ENCODE data around the gene ALPK3.

Gene ALPK3

DNA sequence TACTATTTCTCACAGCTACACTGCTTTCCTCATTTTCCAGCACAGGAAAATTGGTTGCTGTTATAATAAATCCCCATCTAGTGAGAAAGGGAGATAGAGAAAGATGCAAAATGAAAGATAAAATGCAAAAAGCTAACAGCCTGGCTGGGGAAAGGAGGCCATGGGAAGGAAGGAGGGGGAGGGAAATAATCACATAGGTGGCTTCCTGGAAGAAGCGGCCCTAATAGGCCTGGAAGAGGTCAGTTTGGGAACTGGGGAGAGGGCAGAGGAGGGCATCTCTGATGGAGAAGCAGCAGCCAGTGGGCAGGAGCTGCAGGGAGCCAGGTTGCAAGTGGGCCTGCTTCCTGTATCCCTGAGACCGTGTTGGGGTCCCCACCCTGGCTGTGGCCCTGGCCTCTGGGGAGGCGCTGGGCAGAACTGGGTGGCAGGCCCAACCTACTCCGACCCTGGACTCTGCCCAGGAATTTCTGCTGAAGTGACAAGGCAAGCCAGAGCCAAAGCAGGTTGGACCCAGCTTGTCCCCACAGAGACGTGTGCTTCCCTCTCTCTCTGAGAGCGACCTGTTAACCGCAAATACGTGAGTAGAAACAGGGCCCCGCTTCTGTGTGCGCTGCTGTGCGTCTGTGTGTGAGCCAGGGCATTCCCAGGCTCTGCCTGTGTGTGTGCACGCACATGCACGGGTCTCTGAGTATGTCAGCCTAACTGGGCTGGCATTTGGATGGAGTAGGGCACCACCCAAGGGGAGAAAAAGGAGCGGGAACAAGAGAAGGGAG is 69.2 kb downstream of the ALPK3 start:
- H3K4me3 ChIP-seq (ENCODE audit: low read depth, low read length): no peak overlapping the region
- H3K4me1 ChIP-seq (ENCODE audit: control insufficient read depth, insufficient read depth, low read length): no peaks in the 10 kb centered on the region; the same call in 1 of the 2 replicates
- H3K27ac ChIP-seq (ENCODE audit: low read depth, low read length): no peak overlapping the region
- H3K27me3 ChIP-seq (ENCODE audit: control insufficient read depth, insufficient read depth, low read length): no peaks in the 10 kb centered on the region
- no peaks in the 10 kb centered on the region for H3K36me3 ChIP-seq (ENCODE audit: control insufficient read depth, insufficient read depth, low read length)
- no peak overlapping the region for H3K9ac ChIP-seq (ENCODE audit: low read depth, low read length)
- no peaks in the 10 kb centered on the region for H3K9me3 ChIP-seq (ENCODE audit: control insufficient read depth, insufficient read depth, low read length)

DNA sequence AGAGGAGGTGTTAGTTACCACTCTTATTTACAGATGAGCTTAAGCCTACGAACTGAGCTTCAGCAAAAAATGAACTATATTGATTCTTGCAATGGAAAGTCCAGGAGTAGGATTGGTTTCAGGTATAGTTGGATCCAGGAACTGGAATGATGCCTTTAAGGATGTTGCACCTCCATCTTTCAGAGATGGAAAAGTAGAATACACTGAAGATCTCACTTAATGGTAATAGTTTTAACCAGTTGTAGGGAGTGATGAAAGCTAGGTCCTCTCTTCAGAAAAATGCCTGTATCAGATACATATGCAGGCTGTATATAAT is 69.8 kb downstream of the ALPK3 start:
- Histone ChIP-seq H3K27me3 (ENCODE audit: control insufficient read depth, insufficient read depth, low read length) (no peaks in the 10 kb centered on the region), H3K9ac (ENCODE audit: low read depth, low read length) (no peak overlapping the region), H3K9me3 (ENCODE audit: control insufficient read depth, insufficient read depth, low read length) (no peaks in the 10 kb centered on the region), H3K4me1 (ENCODE audit: control insufficient read depth, insufficient read depth, low read length) (no peaks in the 10 kb centered on the region; the same call in 1 of the 2 replicates), H3K4me3 (ENCODE audit: low read depth, low read length) (no peak overlapping the region), H3K36me3 (ENCODE audit: control insufficient read depth, insufficient read depth, low read length) (no peaks in the 10 kb centered on the region), H3K27ac (ENCODE audit: low read depth, low read length) (no peak overlapping the region)

DNA sequence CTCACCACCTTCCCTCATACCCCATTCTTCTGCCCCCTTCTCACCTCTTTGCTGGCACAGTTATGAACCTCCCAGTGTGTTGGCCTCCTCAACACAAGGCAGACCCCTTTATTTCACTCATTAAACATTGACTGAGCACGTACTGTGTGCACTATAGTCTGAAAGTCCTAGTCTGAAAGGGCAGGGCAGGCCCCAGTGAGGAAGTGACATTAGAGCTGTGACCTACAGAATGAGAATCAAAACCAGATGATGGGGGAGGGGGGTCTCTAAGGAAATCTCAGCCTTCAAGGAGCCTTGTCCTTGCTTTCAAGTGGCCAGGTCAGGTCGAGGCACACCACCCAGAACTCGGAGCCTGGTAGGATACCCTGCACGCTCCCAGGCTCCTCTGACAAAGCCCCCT is 70.8 kb downstream of the ALPK3 start:
- Histone ChIP-seq H3K4me1 (ENCODE audit: control insufficient read depth, insufficient read depth, low read length) (no peaks in the 10 kb centered on the region; the same call in 1 of the 2 replicates), H3K36me3 (ENCODE audit: control insufficient read depth, insufficient read depth, low read length) (no peaks in the 10 kb centered on the region), H3K9me3 (ENCODE audit: control insufficient read depth, insufficient read depth, low read length) (no peaks in the 10 kb centered on the region), H3K27ac (ENCODE audit: low read depth, low read length) (no peak overlapping the region), H3K9ac (ENCODE audit: low read depth, low read length) (no peak overlapping the region), H3K27me3 (ENCODE audit: control insufficient read depth, insufficient read depth, low read length) (no peaks in the 10 kb centered on the region), H3K4me3 (ENCODE audit: low read depth, low read length) (no peak overlapping the region)

DNA sequence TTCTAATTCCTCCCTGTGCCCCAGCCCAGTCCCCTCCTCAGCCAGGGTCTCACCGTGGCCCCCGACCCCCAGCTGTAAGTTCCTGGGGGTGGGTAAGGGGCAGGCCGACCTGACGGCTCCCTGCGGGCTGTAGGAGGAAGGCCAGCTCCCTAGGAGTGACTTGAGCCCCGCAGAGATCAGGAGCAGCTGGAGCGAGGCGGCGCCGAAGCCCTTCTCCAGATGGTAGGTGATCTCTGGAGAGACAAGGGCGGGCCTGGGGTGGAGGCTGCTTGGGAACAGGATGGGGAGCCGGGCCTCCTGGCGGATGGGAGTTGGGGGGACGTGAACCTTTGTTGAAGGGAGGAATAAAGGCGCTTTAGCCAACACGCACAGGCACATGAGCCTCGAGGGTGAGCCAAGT is 71.5 kb downstream of the ALPK3 start:
- H3K9me3 ChIP-seq (ENCODE audit: control insufficient read depth, insufficient read depth, low read length): no peaks in the 10 kb centered on the region
- H3K9ac ChIP-seq (ENCODE audit: low read depth, low read length): no peak overlapping the region
- no peaks in the 10 kb centered on the region; the same call in 1 of the 2 replicates for H3K4me1 ChIP-seq (ENCODE audit: control insufficient read depth, insufficient read depth, low read length)
- H3K36me3 ChIP-seq (ENCODE audit: control insufficient read depth, insufficient read depth, low read length): no peaks in the 10 kb centered on the region
- H3K4me3 ChIP-seq (ENCODE audit: low read depth, low read length): no peak overlapping the region
- H3K27ac ChIP-seq (ENCODE audit: low read depth, low read length): no peak overlapping the region
- H3K27me3 ChIP-seq (ENCODE audit: control insufficient read depth, insufficient read depth, low read length): no peaks in the 10 kb centered on the region

DNA sequence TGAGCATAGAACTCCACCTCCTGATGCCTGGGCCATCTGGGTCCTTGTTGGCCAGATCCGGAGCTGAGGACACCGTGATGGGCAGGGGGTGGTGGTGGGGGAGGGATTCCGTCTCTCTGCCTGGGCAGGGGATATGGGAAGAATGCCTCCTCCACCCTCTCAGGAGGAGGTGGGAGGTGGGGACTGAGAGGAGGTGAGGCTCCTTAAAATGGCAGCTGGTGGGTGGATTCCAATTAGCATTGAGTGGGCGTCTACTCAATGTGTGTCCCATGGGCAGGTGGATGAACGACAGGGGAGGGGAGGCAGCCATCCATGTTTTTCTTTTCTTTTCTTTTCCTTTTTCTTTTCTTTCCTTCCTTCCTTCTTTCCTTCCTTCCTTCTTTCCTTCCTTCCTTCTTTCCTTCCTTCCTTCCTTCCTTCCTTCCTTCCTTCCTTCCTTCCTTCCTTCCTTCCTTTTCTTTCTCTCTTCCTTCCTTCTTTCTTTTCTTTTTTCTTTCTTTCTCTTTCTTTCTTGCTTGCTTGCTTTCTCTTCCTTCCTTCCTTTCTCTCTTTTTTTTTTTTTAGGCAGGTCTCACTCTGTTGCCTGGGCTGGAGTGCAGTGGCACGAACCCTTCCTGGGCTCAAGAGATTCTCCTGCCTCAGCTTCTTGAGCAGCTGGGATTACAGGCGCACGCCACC is 72.3 kb downstream of the ALPK3 start:
- no peak overlapping the region for H3K4me3 ChIP-seq (ENCODE audit: low read depth, low read length)
- H3K27me3 ChIP-seq (ENCODE audit: control insufficient read depth, insufficient read depth, low read length): no peaks in the 10 kb centered on the region
- no peaks in the 10 kb centered on the region for H3K9me3 ChIP-seq (ENCODE audit: control insufficient read depth, insufficient read depth, low read length)
- no peak overlapping the region for H3K9ac ChIP-seq (ENCODE audit: low read depth, low read length)
- no peaks in the 10 kb centered on the region; the same call in 1 of the 2 replicates for H3K4me1 ChIP-seq (ENCODE audit: control insufficient read depth, insufficient read depth, low read length)
- no peaks in the 10 kb centered on the region for H3K36me3 ChIP-seq (ENCODE audit: control insufficient read depth, insufficient read depth, low read length)
- H3K27ac ChIP-seq (ENCODE audit: low read depth, low read length): no peak overlapping the region

DNA sequence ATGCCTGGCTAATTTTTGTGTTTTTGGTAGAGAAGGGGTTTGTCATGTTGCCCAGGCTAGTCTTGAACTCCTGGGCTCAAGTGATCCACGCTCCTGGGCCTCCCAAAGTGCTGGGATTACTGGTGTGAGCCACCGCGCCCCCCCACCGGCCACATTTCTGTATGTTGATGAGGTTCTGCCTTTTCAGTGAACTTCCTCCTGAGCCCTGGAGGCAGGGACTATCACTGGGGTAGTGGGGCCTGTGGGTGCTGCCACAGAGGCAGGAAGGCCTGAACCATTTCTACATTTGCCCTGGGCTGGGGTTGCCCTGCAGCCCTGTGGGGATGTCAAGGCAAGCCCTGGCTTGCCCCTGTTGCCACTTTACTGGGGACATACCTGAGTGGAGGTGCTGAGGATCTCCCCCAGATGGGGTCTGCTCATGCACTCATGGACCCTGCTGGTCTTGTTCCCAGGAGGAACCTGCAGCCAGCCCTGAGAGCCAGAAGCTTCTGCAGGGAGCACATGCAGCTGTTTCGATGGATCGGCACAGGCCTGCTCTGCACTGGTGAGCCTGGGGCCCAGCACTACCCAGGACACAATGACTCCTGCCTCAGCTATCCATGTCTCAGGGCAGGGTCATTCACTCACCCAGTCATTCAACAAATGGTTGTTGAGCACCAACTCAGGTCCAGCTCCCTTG is 73.0 kb downstream of the ALPK3 start:
- Histone ChIP-seq H3K27ac (ENCODE audit: low read depth, low read length) (no peak overlapping the region), H3K27me3 (ENCODE audit: control insufficient read depth, insufficient read depth, low read length) (no peaks in the 10 kb centered on the region), H3K9ac (ENCODE audit: low read depth, low read length) (no peak overlapping the region), H3K36me3 (ENCODE audit: control insufficient read depth, insufficient read depth, low read length) (no peaks in the 10 kb centered on the region), H3K4me3 (ENCODE audit: low read depth, low read length) (no peak overlapping the region), H3K9me3 (ENCODE audit: control insufficient read depth, insufficient read depth, low read length) (no peaks in the 10 kb centered on the region), H3K4me1 (ENCODE audit: control insufficient read depth, insufficient read depth, low read length) (no peaks in the 10 kb centered on the region; the same call in 1 of the 2 replicates)

DNA sequence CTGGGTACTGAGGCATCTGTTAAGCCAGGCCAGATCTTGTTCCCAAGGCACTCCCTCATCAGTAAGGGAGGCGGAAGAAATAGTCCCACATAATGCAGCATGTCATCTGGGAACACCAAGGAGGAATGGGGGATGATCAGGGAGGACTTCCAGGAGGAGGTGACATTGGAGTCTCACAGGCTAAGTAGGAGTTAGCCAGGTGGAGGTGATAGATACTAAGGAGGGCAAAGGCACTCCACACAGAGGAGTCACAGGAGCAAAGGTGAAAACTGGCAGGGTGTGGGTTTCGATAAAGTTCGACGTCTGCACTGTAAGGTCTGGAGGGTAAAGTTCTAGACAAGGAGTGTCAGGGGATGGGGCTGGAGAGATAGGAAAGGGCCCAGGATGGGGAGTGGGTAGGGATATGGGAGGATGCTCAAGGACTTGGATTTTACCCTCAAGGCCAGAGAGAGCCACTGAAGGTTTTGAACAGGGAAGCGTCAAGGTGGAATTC is 73.6 kb downstream of the ALPK3 start:
- H3K4me1 ChIP-seq (ENCODE audit: control insufficient read depth, insufficient read depth, low read length): no peaks in the 10 kb centered on the region; the same call in 1 of the 2 replicates
- no peaks in the 10 kb centered on the region for H3K27me3 ChIP-seq (ENCODE audit: control insufficient read depth, insufficient read depth, low read length)
- H3K4me3 ChIP-seq (ENCODE audit: low read depth, low read length): no peak overlapping the region
- H3K9me3 ChIP-seq (ENCODE audit: control insufficient read depth, insufficient read depth, low read length): no peaks in the 10 kb centered on the region
- no peak overlapping the region for H3K9ac ChIP-seq (ENCODE audit: low read depth, low read length)
- no peak overlapping the region for H3K27ac ChIP-seq (ENCODE audit: low read depth, low read length)
- H3K36me3 ChIP-seq (ENCODE audit: control insufficient read depth, insufficient read depth, low read length): no peaks in the 10 kb centered on the region

DNA sequence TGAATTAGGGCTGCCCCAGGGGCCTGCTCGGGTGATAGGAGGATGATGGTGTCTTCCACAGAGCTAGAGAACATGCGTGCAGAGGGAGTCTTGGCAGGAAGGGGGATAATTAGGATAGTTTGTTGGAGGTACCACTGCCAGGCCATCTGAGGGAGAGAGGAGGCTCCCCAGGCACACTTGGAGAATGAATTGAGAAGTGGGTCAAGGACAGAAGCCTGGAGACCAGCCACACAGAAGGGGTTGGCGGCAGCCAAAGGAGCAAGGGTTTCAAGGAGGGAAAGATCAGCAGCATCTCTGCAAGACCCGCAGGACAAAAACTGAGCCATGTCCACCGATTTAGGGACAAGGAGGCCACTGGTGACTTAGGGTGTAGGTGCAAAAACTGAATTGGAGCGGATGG is 74.2 kb downstream of the ALPK3 start:
- Histone ChIP-seq H3K27ac (ENCODE audit: low read depth, low read length) (no peak overlapping the region), H3K36me3 (ENCODE audit: control insufficient read depth, insufficient read depth, low read length) (no peaks in the 10 kb centered on the region), H3K27me3 (ENCODE audit: control insufficient read depth, insufficient read depth, low read length) (no peaks in the 10 kb centered on the region), H3K4me1 (ENCODE audit: control insufficient read depth, insufficient read depth, low read length) (no peaks in the 10 kb centered on the region; the same call in 1 of the 2 replicates), H3K4me3 (ENCODE audit: low read depth, low read length) (no peak overlapping the region), H3K9ac (ENCODE audit: low read depth, low read length) (no peak overlapping the region), H3K9me3 (ENCODE audit: control insufficient read depth, insufficient read depth, low read length) (no peaks in the 10 kb centered on the region)

DNA sequence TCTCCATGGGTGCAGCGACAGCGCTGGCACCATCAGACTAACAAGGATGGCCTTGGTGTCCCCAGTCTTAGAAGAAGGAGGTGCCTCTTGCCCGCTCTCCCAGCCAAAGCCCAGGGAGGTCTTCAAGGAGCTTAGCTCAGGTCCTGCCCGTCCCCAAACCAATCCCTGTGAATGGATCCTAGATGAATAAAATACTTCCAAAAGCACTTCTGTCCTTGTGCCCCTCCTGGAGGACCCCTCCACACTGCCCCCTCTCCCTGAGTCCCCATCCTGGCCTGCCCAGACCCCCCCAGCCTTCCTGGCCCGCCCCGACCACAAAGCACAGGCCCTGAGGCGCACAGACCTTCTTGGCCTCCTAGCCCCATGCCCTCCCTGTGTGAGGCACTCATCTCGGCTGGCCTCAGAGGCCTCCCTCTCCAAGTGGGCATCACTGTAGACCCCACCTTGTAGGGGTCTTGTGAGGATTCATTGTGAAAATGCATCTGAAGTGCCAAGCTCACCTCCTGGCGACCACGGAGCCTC is 75.7 kb downstream of the ALPK3 start:
- no peak overlapping the region for H3K9ac ChIP-seq (ENCODE audit: low read depth, low read length)
- H3K36me3 ChIP-seq (ENCODE audit: control insufficient read depth, insufficient read depth, low read length): no peaks in the 10 kb centered on the region
- no peak overlapping the region for H3K27ac ChIP-seq (ENCODE audit: low read depth, low read length)
- no peaks in the 10 kb centered on the region for H3K9me3 ChIP-seq (ENCODE audit: control insufficient read depth, insufficient read depth, low read length)
- H3K4me3 ChIP-seq (ENCODE audit: low read depth, low read length): no peak overlapping the region
- no peaks in the 10 kb centered on the region; the same call in 1 of the 2 replicates for H3K4me1 ChIP-seq (ENCODE audit: control insufficient read depth, insufficient read depth, low read length)
- no peaks in the 10 kb centered on the region for H3K27me3 ChIP-seq (ENCODE audit: control insufficient read depth, insufficient read depth, low read length)

DNA sequence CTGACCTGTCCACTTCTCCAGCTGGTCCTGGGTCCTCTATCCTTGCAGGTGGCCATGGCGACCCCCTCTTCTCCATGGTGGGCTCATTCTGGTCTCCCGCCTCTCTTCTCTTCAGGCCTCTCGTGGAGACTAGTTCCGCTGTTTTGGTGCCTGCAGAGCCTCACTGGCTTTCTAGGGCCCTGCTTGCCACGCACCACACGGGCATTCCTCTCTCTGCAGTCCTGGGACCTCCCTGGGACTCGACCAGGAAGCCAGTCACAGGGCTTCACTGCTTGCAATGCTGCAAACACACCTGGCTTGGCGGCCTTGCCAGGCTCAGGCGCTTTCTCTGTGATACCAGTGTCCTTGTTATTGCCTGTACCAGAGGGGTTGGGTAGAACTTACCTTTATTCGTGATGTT is 76.5 kb downstream of the ALPK3 start:
- Histone ChIP-seq H3K27me3 (ENCODE audit: control insufficient read depth, insufficient read depth, low read length) (no peaks in the 10 kb centered on the region), H3K27ac (ENCODE audit: low read depth, low read length) (no peak overlapping the region), H3K4me3 (ENCODE audit: low read depth, low read length) (no peak overlapping the region), H3K4me1 (ENCODE audit: control insufficient read depth, insufficient read depth, low read length) (no peaks in the 10 kb centered on the region; the same call in 1 of the 2 replicates), H3K9me3 (ENCODE audit: control insufficient read depth, insufficient read depth, low read length) (no peaks in the 10 kb centered on the region), H3K36me3 (ENCODE audit: control insufficient read depth, insufficient read depth, low read length) (no peaks in the 10 kb centered on the region), H3K9ac (ENCODE audit: low read depth, low read length) (no peak overlapping the region)
